NCI-H748 (cell line): Measurements from ENCODE around the gene GPATCH3.
A peak's percentile ranks its signal among the peaks of the same experiment; 100 is the strongest.
"Not testable (repeated sequence)": the region's sequence is repeated elsewhere in the genome, so short reads cannot be mapped to it uniquely, and the experiment has no call there.

Experiments used
- DNase-seq: peaks from one replicate; lab custom pipeline; 2025; ENCODE audit not compliant: unreplicated experiment; lab: John Stamatoyannopoulos, UW

Gene GPATCH3, protein sequence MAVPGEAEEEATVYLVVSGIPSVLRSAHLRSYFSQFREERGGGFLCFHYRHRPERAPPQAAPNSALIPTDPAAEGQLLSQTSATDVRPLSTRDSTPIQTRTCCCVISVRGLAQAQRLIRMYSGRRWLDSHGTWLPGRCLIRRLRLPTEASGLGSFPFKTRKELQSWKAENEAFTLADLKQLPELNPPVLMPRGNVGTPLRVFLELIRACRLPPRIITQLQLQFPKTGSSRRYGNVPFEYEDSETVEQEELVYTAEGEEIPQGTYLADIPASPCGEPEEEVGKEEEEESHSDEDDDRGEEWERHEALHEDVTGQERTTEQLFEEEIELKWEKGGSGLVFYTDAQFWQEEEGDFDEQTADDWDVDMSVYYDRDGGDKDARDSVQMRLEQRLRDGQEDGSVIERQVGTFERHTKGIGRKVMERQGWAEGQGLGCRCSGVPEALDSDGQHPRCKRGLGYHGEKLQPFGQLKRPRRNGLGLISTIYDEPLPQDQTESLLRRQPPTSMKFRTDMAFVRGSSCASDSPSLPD

DNA sequence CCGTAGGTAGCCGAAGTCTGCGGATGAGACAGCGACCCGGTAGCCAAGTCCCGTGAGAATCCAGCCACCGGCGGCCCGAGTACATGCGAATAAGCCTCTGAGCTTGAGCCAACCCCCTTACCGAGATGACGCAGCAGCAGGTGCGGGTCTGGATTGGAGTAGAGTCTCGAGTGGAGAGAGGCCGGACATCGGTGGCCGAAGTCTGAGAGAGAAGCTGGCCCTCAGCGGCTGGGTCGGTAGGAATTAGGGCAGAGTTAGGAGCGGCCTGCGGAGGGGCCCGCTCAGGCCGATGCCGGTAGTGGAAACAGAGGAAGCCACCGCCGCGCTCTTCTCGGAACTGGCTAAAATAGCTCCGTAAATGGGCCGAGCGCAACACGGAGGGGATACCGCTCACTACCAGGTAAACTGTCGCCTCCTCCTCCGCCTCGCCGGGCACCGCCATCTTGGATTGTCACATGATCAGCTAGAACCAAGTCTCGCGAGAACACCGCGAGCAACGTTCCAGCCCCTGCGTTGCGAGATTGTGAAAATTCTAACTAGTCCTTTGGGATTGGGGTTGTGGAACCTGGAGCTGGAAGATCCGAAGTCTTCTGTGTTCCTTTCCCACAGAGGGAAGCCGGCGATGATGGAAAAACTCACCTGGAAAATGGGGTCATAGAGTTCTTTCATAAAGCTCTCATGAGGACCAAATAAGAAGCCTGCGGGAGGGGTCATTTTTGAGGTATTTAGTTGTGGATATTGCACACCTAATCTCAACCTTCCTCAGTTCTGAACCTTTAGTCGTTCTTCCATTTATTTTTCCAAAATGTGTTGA, at the start of gene GPATCH3:
TSS of gene GPATCH3 (minus strand) at position 467 of the 814 bp plus-strand sequence. CDS start at position 442, 25 bp downstream.
- peak; percentile 91 for DNase-seq

DNA sequence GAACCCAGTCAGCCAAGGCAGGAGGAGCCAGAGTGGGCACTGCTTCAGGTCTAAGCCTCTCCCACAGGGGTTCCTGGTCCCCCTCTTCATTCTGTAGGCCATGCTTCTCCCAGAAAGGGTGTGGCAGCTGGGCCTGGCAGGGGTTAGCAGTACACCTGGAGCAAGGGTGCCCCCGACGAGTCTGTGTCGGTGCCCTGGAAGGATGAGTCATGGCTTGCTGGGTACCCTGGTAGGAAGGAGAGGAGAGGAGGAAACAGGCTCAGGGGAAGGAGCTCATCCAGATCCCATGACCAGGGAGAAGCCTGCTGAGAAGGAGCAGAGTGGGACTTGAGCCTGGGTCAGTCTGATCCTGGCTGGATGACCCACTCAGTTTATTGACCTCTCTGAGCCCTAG, 49.7 kb upstream of the GPATCH3 start:
- no peak for DNase-seq

DNA sequence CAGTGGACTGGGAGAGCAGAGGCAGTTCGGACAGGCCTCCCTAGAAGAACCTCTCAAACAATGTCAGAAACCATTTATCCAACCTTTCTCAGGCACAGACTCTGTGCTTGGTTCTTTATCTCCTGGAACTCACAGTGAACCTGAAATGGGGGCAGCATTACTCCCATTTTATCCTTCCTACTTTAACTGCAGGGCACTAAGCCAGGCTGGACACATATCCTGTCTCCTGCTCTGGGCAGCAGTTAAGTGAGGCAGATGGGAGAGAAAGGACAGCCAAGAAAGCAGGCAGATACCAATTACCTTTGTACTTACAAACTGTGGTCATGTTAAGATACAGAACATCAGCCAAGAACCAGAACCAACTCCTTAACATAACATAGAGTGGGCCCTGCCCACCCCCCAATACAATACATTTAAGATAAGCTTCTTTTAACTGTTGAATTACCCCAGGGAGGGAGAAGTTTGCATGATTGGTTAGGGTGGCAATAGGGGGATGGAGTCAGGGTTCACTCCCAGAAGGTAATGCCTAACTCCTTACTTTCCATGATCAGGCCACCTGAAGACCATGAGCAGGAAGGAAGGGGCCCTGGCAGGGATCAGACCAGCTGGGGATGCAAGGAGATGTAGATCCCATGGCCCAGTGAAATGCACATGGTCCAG, 49.1 kb upstream of the GPATCH3 start:
- DNase-seq, result no peak

DNA sequence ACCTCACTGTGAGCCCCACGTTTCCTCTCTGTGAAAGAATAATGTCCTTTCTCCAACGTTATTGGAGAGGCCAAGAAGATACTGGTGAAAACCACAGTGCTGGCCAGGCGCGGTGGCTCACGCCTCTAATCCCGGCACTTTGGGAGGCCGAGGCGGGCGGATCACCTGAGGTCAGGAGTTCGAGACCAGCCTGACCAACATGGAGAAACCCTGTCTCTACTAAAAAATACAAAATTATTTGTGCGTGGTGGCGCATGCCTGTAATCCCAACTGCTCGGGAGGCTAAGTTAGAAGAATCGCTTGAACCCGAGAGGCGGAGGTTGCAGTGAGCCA, 48.4 kb upstream of the GPATCH3 start:
- DNase-seq, result not testable (repeated sequence)

DNA sequence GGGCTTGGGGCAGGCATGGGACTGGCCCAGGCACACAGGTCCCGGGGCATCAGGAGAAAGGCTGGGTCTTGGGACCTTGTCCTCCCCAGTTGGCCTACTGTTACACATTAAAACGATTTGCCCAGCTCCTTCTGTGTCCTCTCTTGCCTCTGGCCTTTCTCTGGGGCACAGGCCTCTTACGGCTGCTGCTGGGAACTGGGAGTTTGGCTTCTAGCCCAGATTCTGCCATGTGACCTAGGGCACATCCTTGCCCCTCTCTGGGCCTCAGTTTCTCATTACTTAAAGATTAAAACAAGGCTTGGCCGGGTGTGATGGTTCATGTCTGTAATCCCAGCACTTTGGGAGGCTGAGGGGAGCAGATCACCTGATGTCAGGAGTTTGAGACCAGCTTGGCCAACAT, 46.0 kb upstream of the GPATCH3 start:
- no peak for DNase-seq

DNA sequence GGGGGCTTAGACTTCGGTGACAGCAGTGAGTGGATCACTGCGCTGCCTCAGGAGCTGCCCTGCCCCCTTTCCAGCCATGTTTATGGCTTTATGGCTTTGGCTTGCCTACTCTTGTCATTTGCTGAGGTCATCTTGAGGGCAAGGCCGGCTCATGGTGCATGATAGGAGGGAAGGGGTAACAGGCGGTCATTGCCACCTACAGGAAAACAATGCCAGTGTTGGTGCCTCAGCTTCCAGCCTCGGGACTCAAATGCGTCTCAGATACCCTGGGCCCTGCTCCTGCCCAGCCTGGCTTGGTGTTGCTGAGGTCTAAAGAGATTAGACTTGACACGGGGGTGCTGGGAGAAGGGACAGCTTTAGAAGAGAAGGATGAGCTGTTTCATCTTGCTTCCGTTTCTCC, 45.5 kb upstream of the GPATCH3 start:
- no peak for DNase-seq

DNA sequence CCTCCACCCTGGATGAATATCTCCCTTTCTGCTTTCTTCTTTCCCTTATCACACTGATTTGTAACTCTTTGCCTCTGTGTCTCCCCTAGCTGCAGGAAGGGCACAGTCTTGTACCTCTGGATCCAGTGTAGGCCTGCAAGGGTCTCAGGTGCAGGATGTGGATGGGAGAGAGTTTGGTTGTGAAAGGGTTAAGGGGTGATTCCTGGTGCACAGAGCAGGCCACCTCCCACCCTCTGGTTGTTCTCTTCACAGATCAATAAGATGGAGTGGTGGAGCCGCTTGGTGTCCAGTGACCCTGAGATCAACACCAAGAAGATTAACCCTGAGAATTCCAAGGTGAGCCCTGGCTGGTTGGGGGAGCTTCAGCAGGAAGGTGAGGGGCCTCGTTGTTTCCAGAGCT, 44.9 kb upstream of the GPATCH3 start:
- DNase-seq, result no peak

DNA sequence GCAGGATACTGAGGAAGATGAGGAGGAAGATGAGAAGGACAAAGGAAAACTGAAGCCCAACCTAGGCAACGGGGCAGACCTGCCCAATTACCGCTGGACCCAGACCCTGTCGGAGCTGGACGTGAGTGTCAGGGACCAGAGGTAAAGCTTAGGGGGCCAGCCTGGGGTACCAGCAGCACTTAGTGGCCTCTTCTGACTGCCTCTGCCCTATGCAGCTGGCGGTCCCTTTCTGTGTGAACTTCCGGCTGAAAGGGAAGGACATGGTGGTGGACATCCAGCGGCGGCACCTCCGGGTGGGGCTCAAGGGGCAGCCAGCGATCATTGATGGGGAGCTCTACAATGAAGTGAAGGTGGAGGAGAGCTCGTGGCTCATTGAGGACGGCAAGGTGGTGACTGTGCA, 42.4 kb upstream of the GPATCH3 start:
- no peak for DNase-seq

DNA sequence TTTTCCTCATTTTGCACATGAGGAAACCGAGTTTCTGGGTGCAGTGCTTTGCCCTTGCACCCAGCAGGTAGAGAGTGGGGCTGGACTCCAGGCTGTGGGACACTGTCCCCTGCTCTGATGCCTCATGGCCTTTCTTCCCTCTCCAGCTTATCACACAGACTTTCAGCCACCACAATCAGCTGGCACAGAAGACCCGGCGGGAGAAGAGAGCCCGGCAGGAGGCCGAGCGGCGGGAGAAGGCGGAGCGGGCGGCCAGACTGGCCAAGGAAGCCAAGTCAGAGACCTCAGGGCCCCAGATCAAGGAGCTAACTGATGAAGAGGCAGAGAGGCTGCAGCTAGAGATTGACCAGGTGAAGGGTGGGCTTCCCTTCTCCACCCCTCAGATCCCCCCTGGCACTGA, 41.0 kb upstream of the GPATCH3 start:
- DNase-seq, result no peak

DNA sequence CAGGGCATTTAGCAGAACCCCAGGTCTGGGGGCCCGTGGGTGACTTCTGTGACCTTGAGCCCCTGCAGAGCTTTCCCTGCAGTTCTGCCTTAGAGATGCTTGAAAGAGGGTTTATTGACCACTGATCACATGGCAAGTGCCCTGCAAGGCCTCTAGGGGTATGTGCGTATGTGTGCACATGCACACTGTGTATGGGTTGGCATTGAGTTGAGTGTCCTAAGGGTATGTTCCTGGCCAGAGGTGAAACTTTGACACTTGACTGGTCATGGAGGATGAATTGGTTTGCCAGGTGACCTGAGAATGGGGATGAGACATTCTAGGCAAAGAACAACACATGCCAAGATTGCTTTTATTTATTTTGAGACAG, 38.4 kb upstream of the GPATCH3 start:
- no peak for DNase-seq

DNA sequence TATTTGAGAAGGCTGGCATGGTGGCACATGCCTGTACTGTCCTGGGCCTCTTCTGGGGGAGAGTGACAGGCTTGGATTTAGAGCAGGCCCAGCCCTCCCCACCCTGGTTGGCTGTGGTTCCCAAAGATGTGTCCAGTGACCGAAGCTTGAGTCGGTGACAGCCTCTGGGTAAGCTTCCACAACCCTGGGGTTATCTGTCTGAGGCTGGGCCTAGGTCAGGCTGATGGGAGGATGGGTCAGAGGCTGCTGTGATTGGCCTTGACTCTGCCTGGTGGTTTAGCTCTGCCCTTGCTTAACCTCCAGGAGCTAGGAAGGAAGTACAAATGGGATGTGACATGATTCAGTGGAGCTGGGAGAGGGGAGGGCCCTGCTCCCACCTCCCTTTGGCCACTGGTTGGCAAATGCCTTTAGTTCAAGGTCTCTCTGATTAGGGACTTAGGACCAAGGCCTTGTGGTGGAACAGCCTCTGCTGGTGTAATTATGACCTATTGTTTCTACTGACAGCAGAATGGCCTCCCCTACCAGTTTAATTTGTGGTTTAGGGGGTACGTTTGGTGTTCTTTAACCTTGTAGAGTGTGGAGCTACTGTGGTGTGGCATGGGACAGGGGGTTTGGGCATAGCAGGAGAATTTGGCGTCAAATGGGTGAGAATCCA, 37.9 kb upstream of the GPATCH3 start:
- DNase-seq, result no peak

DNA sequence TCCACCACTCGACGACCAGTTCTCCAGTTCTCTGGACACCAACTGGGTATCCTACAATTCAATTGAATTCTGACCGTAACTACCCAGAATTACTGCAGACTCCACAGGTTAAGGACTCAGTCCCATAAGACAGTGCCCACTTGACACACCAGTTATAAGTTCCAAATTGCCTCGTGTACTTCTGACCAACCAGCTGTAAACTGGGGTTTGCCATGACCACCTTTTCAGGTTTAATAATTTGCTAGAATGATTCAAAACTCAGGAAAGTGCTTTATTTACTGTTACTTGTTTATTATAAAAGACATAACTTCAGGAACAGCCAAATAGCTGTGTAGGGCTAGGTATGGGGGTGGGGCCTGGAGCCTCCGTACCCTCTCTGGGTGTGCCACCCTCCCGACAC, 36.6 kb upstream of the GPATCH3 start:
- no peak for DNase-seq

DNA sequence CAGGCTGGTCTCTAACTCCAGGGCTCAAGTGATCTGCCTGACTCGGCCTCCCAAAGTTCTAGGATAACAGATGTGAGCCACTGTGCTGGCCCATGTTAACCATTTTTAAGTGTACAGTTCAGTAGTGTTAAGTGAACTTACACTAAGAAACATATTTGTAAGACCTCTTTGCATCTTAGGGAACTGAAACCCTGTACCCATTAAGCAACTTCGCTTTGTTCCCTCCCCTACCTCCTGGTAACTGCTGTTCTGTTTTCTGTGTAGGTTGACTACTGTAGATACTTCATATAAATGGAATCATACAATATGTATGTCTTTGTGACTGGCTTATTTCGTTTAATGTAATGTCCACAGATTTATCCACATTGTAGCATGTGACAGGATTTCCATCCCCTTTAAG, 32.3 kb upstream of the GPATCH3 start:
- no peak for DNase-seq

DNA sequence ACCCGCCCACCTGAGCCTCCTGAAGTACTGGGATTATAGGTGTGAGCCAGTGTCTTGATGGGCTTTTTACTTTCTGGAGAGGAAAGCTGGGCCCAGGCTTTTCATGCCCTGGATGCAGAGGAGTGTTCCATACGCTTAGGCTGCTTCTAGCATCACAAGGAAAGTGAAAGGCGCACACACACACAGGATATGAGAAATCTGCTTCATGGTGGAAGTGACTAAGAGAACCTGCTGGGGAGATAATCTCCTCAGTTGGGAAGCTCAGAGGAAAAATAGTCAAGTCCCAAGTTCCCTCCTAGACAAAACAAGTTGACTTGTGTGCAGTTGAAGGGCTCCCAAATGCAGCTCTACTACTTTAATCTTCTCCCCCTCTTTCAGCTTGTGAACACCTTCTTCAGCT, 23.4 kb upstream of the GPATCH3 start:
- no peak for DNase-seq

DNA sequence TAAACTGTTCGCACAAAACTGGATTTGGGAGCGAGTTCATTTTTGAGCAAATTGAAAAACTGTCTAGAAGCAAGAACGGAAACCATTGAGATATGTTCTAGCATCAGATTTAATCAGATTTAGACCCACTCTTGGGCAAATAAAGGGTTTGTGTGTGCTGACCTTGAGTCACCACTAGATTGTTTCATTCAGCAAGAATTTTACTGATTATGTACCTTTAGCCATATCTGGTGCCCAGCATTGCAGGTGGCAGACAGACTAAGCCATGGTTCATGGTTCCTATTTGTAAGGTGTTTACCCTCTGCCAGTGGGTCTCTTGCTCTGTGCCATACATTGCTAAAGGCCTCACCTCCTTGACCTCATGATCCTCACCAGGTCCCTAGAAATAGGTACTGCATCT, 22.6 kb upstream of the GPATCH3 start:
- no peak for DNase-seq

DNA sequence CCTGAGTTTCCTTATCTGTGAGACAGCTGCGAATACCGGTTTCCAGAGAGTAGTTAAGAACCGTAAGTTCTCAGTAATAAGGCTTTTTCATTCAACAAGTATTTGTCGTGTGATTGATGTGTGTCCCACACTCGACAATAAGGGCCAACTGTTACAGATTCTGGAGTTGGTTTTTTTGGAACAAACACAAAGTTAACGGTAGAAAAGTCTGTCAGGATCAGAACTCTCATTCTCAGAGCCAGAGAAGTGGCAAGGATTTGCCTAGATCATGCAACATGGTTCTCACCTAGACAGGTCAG, 22.1 kb upstream of the GPATCH3 start:
- no peak for DNase-seq

DNA sequence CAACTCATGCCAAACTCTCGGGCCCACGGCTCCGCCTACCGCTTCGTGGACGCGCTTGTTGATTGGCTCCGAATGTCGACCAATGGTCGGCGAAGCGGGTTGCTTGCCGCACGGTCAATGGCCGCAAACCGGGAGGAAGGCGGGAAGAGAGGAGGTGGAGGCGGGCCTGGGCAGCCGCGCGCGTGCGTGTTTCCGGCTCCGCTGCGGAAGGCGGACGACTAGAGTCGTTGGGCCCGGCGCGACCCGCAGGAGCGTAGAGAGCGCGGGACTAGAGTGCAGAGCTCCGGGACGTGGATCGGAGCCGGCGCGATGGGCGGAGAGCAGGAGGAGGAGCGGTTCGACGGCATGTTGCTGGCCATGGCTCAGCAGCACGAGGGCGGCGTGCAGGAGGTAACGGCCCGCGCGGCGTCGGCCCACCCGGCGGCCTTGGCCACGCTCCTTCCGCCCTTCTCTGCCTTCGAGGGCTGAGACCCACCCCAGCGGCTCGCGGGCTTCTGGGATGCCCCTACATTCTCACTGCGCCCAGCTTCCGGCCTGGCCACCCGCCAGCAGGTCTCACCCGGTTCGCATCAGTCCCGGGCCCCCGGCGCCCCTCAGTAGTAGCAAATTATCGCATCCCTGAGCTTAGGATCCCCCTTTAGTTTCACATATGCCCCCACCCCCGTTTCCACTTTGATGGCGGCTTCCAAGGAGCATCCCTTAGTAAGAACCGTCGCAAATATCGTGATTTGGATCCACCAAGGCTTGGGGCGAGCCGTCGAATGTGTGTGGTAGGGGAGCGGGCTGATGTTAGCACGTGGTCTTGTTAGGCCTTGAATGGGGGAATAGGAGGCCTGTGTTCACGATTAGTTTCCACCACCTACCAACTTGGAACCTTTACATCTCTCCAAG, 21.5 kb upstream of the GPATCH3 start, which contains the start of gene NUDC:
TSS of gene NUDC (plus strand) at position 204 of the 891 bp plus-strand sequence. CDS start at position 310, 106 bp downstream.
- peak; percentile 96 for DNase-seq

DNA sequence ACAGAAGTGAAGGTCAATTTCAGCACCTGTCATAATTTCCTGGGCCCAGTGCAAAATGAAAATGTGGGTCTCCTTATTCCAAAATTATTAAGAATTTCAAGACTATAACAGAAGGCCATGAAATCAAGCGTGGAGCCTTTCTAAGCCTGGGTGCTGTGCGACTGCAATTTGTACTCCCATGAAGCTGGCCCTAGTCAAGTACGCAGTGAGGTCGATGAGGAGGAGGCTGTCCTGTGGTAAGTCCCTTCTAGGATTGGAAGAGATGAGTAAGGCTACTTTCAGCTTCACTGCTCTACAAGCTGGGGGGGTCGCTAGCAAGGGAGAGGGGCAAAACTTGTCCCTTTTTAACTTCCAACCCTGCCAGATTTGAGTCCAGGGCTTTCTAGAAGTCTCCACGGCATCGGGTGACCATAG, 20.9 kb upstream of the GPATCH3 start:
- no peak for DNase-seq

DNA sequence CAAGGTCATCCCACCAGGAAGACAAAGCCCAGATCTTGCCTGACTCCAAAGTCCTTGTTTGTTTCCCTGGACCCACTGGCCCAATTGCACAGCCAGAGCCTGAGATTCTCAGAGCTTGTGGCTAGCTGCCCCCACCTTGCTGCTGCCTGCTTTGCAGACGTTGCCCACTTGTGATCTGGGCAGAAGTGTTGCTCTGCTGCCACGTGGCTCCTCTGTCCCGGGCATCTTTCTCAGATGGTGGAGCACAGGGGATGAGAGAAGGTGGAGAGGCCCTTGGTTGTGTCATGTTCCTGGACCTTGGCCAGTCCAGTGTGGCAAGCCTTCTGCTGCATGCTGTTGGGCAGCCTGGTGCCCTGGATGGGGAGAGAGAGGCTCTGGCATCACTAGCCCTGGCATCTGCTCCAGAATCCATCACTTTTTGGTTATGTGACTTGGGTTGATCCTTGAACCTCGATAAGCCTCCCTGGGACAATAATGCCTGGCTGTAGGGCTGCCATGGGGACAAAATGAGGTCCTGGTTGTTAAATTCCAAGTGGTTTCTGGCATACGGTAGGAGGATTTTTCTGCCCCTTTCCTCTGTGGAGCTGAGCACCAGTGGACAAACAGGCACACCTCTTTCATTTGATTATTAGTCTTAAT, 15.1 kb upstream of the GPATCH3 start:
- DNase-seq, result no peak
